Thymus (tissue), 11 donors: Measurements from ENCODE around the gene CHRDL2. TPM values are rescaled to one million over a fixed set of nuclear protein-coding genes. Genes with fewer than 3 reads are reported as not detected.
"Not testable (repeated sequence)": the region's sequence is repeated elsewhere in the genome, so short reads cannot be mapped to it uniquely, and the experiment has no call there.

Experiments used
- DNase-seq, 9 donors: peaks; one replicate each; pipeline ENCODE4 v3.0.0-alpha.2; 2013; ENCODE audit warnings: low spot score in 9 of 9, low read depth in 6 of 9, missing footprints in 1 of 9
- H3K27ac ChIP-seq, 2 donors: one replicate each; pipeline ENCODE4 v1.5.1; 2013; ENCODE audit warnings: control low read depth in 1 of 2, low read depth in 1 of 2, low read length in 1 of 2, mild to moderate bottlenecking in 1 of 2, moderate library complexity in 1 of 2
- H3K27me3 ChIP-seq, 2 donors: one replicate each; pipeline ENCODE4 v1.5.1; 2013; ENCODE audit warnings: low read length in 1 of 2; ENCODE audit not compliant: control insufficient read depth in 2 of 2, insufficient read depth in 1 of 2
- H3K36me3 ChIP-seq, 2 donors: one replicate each; pipeline ENCODE4 v1.5.1; 2013; ENCODE audit warnings: low read length in 1 of 2, mild to moderate bottlenecking in 1 of 2, moderate library complexity in 1 of 2; ENCODE audit not compliant: control insufficient read depth in 2 of 2, insufficient read depth in 2 of 2
- H3K4me1 ChIP-seq, 2 donors: one replicate each; pipeline ENCODE4 v1.5.1; 2013; ENCODE audit warnings: low read length in 2 of 2; ENCODE audit not compliant: control insufficient read depth in 2 of 2, insufficient read depth in 2 of 2
- H3K4me3 ChIP-seq, 2 donors: one replicate each; pipeline ENCODE4 v1.5.1; 2013; ENCODE audit warnings: low read length in 2 of 2, control low read depth in 1 of 2, mild to moderate bottlenecking in 1 of 2
- H3K9me3 ChIP-seq, 2 donors: one replicate each; pipeline ENCODE4 v1.5.1; 2013; ENCODE audit warnings: low read length in 1 of 2, mild to moderate bottlenecking in 1 of 2; ENCODE audit not compliant: control insufficient read depth in 2 of 2, insufficient read depth in 1 of 2
- WGBS: extraction: QIAGEN DNeasy Blood & Tissue Kit; methylation state at CpG from one replicate; pipeline ENCODE4 v1.1.7; 2013; 5-methylcytosine and 5-hydroxymethylcytosine counted together
- polyA plus RNA-seq: library from polyadenylated mRNA; stranded (reverse); fragments of 200-250 nt; gene quantifications from one replicate; pipeline ENCODE4 v1.2.3, GENCODE V29; 2013
- total RNA-seq: library from RNA; stranded (reverse); fragments of 120-200 nt; gene quantifications from one replicate; pipeline ENCODE4 v1.2.4, GENCODE V29; 2013
- donor health status: healthy.

CHRDL2 gene
- total and polyA plus RNA-seq, 2 donors = 0.30 TPM; not detected in 1

- Histone ChIP-seq H3K9me3 (no peaks in the 10 kb centered on the region), H3K4me3 (no peak overlapping the region), H3K27ac (no peak overlapping the region), H3K36me3 (no peaks in the 10 kb centered on the region), H3K27me3 (no peaks in the 10 kb centered on the region), H3K4me1 (no peaks in the 10 kb centered on the region)
- DNase-seq = no peak
- 93% methylated on average over 10 of the region's 10 CpGs for WGBS
Observed at GRCh38 chr11:74671520-74672196, 59.6 kb downstream of the CHRDL2 start.

- DNase-seq = no peak
- no peaks in the 10 kb centered on the region for H3K4me1 ChIP-seq
- WGBS = 97% methylated on average over 7 of the region's 7 CpGs
Observed at GRCh38 chr11:74670171-74670570, 61.1 kb downstream of the CHRDL2 start.

DNA sequence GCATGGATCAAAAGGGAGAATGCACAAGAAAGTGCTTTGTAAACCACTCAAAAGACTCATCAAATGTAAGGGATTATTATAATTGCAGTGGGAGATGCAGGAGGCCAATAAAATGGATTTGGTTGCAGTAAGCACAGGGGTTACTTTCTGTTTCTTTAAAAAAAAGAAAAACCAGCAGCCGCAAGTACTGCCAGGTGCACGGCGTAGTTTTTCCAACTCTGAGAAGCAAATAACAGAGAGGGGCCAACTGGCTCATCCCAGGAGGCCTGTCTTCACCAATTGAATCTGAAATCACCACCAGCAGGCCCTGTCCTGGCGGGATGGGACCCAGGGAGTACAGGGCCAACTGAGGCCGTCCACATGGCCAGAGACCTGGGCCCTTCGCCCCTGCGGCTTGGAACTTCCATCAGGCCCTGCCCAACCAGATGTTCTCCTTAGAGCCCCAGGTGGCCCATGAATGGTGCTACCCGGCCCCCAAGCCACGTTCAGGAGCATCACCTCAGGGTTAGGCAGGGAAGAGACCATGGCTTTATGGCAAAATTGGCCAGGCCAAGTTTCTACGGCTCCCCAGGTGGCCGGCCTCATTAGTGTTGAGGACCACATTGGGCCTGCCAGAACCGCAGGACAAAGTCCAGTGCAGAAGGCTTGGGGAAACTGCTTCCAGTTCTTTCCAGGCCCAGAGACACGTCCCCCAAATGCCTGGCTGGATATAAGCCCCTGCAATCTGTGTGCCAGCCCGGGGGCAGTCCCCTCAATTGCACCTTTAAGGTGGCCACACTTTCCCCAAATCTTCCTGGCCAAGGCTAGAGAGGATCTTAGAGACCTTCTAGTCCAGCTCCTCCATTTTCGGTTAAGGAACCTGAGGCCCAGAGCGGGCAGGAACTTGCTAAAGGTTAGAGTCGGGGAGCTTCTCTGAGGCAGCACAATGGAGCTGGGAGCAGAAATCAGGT, 61.7 kb downstream of the CHRDL2 start:
- no peak overlapping the region for H3K27ac ChIP-seq
- WGBS = 93% methylated on average over 17 of the region's 17 CpGs
- H3K4me1 ChIP-seq = no peaks in the 10 kb centered on the region
- no peaks in the 10 kb centered on the region for H3K9me3 ChIP-seq
- DNase-seq = no peak
- H3K36me3 ChIP-seq = no peaks in the 10 kb centered on the region
- no peaks in the 10 kb centered on the region for H3K27me3 ChIP-seq
- no peak overlapping the region for H3K4me3 ChIP-seq

More at GRCh38 chr11:74670171-74670570, 61.1 kb downstream of the CHRDL2 start:
- Histone ChIP-seq H3K27ac (no peak overlapping the region), H3K36me3 (no peaks in the 10 kb centered on the region), H3K9me3 (no peaks in the 10 kb centered on the region), H3K4me3 (no peak overlapping the region), H3K27me3 (no peaks in the 10 kb centered on the region)

DNA sequence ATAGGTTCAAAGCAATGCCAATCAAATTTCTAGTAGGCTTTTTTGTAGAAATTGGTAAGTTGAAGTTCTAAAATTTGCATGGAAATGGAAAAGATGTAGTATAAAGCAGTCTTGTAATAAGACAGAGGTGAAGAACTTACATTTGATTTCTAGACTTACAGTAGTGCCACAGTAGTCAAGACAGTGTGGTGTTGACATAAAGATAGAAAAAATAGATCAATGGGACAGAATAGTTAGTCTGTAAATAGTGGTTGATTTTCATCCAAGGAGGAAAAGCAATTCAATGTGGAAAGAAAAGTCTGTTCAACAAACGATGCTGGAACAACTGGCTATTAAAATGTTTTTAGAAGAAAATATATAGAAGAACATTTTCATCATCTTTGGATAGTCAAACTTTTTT, 67.9 kb downstream of the CHRDL2 start:
- Histone ChIP-seq H3K4me1 (no peaks in the 10 kb centered on the region), H3K27ac (no peak overlapping the region), H3K4me3 (no peak overlapping the region), H3K27me3 (no peaks in the 10 kb centered on the region), H3K36me3 (peaks cover 0 to 5% of the 10 kb centered on the region in 2 donors), H3K9me3 (peaks cover 0 to 8% of the 10 kb centered on the region in 2 donors)
- 99% methylated on average over 1 of the region's 1 CpG for WGBS
- DNase-seq = no peak

- DNase-seq = no peak
- Histone ChIP-seq H3K36me3 (peaks cover 0 to 5% of the 10 kb centered on the region in 2 donors), H3K4me1 (no peaks in the 10 kb centered on the region), H3K9me3 (peaks cover 0 to 8% of the 10 kb centered on the region in 2 donors), H3K27ac (no peak overlapping the region), H3K4me3 (no peak overlapping the region), H3K27me3 (no peaks in the 10 kb centered on the region)
- 94% methylated on average over 4 of the region's 4 CpGs for WGBS
Observed at GRCh38 chr11:74662487-74663103, 68.6 kb downstream of the CHRDL2 start.

DNA sequence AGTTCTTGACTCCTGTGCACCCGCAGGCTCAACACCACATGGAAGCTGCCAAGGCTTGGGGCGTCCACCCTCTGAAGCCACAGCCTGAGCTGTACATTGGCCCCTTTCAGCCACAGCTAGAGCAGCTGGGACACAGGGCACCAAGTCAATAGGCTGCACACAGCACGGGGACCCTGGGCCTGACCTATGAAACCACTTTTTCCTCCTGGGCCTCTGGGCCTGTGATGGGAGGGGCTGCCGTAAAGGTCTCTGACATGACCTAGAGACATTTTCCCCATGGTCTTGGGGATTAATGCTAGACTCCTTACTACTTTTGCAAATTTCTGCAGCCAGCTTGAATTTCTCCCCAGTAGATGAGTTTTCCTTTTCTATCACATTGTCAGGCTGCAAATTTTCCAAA, 72.1 kb downstream of the CHRDL2 start:
- not testable (repeated sequence) for H3K27ac ChIP-seq, H3K4me1 ChIP-seq, H3K4me3 ChIP-seq, H3K27me3 ChIP-seq, H3K36me3 ChIP-seq, DNase-seq, H3K9me3 ChIP-seq
- 90% methylated on average over 4 of the region's 4 CpGs for WGBS

- 98% methylated on average over 5 of the region's 5 CpGs for WGBS
Observed at GRCh38 chr11:74654976-74655375, 76.2 kb downstream of the CHRDL2 start.

GRCh38 chr11:74650498-74650897, 80.7 kb downstream of the CHRDL2 start:
- Histone ChIP-seq H3K36me3 (peaks cover 4 to 14% of the 10 kb centered on the region in 2 donors), H3K27ac (no peak overlapping the region), H3K4me1 (no peaks in the 10 kb centered on the region), H3K4me3 (no peak overlapping the region), H3K9me3 (no peaks in the 10 kb centered on the region), H3K27me3 (no peaks in the 10 kb centered on the region)
- DNase-seq = no peak
- WGBS = 99% methylated on average over 2 of the region's 2 CpGs

More at GRCh38 chr11:74654976-74655375, 76.2 kb downstream of the CHRDL2 start:
- H3K27ac ChIP-seq = no peak overlapping the region
- no peaks in the 10 kb centered on the region for H3K4me1 ChIP-seq
- peaks cover 0 to 8% of the 10 kb centered on the region in 2 donors for H3K9me3 ChIP-seq
- H3K36me3 ChIP-seq = peaks cover 5 to 10% of the 10 kb centered on the region in 2 donors
- H3K27me3 ChIP-seq = no peaks in the 10 kb centered on the region
- no peak for DNase-seq
- H3K4me3 ChIP-seq = no peak overlapping the region

- no peak for DNase-seq
- H3K9me3 ChIP-seq = no peaks in the 10 kb centered on the region
- no peaks in the 10 kb centered on the region for H3K27me3 ChIP-seq
- WGBS = 96% methylated on average over 4 of the region's 4 CpGs
- H3K4me1 ChIP-seq = no peaks in the 10 kb centered on the region
- H3K4me3 ChIP-seq = no peak overlapping the region
- H3K27ac ChIP-seq = no peak overlapping the region
- peaks cover 4 to 21% of the 10 kb centered on the region in 2 donors for H3K36me3 ChIP-seq
Observed at GRCh38 chr11:74648894-74649293, 82.3 kb downstream of the CHRDL2 start.
